Skin epidermis (tissue), 12 donors: ENCODE data around the gene KCNH4.
"Not testable (repeated sequence)": the region's sequence is repeated elsewhere in the genome, so short reads cannot be mapped to it uniquely, and the experiment has no call there.

Source experiments
- H3K27ac ChIP-seq, 21 experiments: fragments of 200-600 bp; sonication (generic) in 11 of 21; one replicate each; pipeline ENCODE4 v1.5.0; 2020; ENCODE audit warnings: mild to moderate bottlenecking in 3 of 21, inconsistent platforms in 2 of 21, moderate library complexity in 2 of 21
- H3K4me3 ChIP-seq, 7 experiments: fragments of 200-600 bp; sonication (generic) in 2 of 7; one replicate each; pipeline ENCODE4 v1.5.0; 2020; ENCODE audit warnings: inconsistent platforms in 2 of 7, mild to moderate bottlenecking in 2 of 7, moderate library complexity in 1 of 7

KCNH4 gene

GRCh38 chr17:42180922-42181850, at the start of gene KCNH4:
Gene KCNH4 (minus strand): TSS chr17:42181142. CDS start chr17:42180945, 197 bp downstream.
- Histone ChIP-seq H3K27ac (no peak within 1 kb of the TSS), H3K4me3 (peak within 1 kb of the TSS; percentile 15 to 41 (median 29))

DNA sequence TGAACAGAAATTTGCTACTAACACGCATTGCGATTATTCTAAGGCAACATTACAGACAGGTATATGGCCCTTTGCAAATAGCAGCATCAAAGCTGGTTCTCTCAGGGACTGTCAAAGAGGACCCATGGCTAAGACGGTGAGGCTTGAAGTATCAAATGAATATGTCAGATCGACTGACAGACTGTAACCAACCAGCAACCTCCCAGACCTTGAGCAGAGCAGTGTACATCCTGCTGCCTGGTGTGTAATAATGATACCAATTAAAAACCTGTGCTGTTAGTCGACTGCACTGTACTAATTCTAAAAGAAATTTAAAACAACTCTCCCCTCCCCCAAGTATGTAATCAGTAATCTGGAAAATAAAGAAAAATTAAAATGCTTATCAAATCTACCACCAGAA, 49.3 kb upstream of the KCNH4 start:
- Histone ChIP-seq H3K27ac (no peak overlapping the region), H3K4me3 (no peak overlapping the region)

DNA sequence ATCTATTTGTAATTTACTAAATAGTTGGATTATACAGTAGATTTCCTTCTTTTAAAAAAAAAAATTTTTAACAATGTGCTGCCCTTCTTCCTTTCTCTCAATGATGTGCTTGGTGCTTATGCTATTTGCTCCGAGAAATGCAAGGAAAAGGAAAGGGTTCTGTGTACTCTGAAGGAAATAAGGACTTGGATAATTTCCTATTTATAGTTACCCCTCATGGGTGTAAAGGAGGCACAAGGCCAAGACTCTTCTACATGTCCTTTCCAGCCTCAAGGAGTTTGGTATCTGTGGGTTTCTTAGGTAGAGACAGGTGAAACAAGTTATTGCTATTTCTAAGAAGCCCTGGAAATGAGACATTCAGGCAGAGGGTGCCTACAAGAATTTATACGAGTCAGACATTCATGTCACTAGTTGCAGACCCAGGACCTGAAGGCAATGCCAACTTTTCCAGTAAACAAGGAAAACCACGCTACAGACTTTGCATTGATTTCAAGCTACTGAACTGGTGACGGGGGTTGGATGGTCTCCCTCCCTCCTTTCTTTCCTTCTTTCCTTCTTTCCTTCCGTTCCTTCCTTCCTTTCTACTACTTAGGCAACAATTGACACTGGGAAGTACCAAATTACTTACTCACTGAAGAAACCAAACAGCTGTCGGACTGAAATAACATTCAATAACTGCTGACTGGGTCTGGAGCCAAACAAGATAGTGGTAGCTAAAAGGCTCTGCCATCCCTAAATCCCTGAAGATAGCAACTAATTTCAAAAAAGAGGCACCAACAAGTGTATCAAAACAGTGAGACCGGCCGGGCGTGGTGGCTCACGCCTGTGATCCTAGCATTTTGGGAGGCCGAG, 47.1 kb upstream of the KCNH4 start:
- peak overlapping the region in 8 of 21 experiments; percentile 11 to 38 (median 22) for H3K27ac ChIP-seq
- no peak overlapping the region for H3K4me3 ChIP-seq

- Histone ChIP-seq H3K4me3 (no peak overlapping the region), H3K27ac (no peak overlapping the region)
These were observed 44.7 kb upstream of the KCNH4 start for GRCh38 chr17:42225646-42226045.

GRCh38 chr17:42224651-42225050, 43.7 kb upstream of the KCNH4 start:
- H3K27ac ChIP-seq: no peak overlapping the region
- H3K4me3 ChIP-seq: no peak overlapping the region

- Histone ChIP-seq H3K4me3 (no peak overlapping the region), H3K27ac (no peak overlapping the region)
These were observed 41.2 kb upstream of the KCNH4 start for GRCh38 chr17:42221886-42222745.

DNA sequence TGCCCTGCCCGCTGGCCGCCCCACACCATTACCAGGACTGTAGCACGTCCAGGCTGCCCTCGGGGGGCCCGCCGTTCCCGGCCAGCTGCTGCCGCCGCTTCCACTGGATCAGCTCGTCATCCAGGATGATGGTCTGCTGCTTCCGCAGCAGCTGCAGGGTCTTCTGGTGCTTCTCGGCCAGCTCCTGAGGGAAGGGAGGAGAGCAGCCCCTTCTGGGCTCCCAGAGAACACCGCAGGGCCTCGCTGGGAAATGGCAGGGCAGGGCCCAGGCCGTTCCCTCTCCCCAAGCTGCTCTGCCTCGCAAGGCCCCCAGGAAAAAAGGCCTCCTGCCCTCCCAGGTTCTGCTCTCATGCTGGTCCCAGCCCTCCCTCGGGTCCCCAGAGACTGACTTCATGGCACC, 38.3 kb upstream of the KCNH4 start:
- not testable (repeated sequence) for H3K4me3 ChIP-seq, H3K27ac ChIP-seq

- H3K27ac ChIP-seq: no peak overlapping the region
- no peak overlapping the region for H3K4me3 ChIP-seq
These were observed 33.2 kb upstream of the KCNH4 start for GRCh38 chr17:42214156-42214555.

- Histone ChIP-seq H3K4me3 (no peak overlapping the region), H3K27ac (no peak overlapping the region)
These were observed 31.4 kb upstream of the KCNH4 start for GRCh38 chr17:42212382-42212781.

DNA sequence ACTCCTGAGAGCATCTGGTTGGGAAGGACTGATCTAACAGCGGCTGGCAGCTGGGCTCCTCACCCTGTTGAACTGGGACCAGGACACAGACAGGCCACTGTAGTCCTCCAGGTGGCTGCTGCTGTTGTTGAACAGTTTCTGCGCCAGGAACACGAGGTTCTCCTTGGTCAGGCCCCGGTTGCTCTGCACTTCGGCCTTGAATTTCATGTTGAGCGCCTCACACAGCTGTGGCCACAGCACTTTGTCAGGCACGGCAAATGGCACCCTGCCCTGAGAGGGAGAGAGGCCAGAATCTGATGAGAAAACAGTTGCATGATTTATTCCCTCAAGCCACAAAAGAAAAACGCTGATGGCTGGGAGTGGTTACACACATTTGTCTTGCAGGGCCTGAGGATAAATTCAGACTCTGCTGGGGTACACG, 31.0 kb upstream of the KCNH4 start:
- peak overlapping the region in 1 of 21 experiments; percentile 12 for H3K27ac ChIP-seq
- H3K4me3 ChIP-seq: not testable (repeated sequence)

DNA sequence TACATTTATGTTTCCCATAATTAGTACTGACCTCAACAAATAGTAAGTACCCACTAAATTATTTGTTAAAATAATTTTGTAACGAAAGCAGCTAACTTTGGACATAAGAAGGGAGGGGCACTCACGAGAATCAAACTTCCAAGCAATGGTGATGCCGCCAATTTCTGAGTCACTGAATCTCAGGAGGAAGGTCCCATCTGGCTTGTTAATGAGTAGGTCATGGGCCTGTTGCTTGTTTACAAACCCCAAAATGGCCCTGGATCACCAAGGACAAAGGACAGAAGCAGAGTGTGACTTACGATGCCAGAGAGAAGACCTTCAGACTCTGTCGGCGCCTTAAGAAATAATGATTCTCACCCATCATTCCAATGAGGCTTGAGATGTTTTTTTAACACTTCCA, 29.1 kb upstream of the KCNH4 start:
- H3K27ac ChIP-seq: no peak overlapping the region

GRCh38 chr17:42206153-42206612, 25.2 kb upstream of the KCNH4 start:
- not testable (repeated sequence) for H3K4me3 ChIP-seq, H3K27ac ChIP-seq

More for the DNA sequence above, 29.1 kb upstream of the KCNH4 start:
- H3K4me3 ChIP-seq: no peak overlapping the region

DNA sequence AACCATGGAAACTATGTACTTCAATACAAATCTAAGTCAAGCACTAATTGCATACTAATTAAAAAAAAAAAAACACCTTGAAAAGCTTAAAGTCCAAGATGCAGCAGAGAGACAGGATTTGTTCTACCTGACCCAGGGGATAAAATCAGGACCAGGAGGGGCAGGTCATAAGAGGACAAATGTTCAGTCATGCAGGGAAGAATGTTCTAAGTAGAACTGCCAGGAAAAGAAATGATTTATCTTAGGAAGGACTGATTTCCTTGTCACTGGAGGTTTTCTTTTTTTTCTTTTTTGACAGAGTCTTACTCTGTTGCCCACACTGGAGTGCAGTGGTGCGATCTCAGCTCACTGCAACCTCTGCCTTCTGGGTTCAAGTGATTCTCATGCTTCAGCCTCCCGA, 22.4 kb upstream of the KCNH4 start:
- Histone ChIP-seq H3K27ac (no peak overlapping the region), H3K4me3 (no peak overlapping the region)

DNA sequence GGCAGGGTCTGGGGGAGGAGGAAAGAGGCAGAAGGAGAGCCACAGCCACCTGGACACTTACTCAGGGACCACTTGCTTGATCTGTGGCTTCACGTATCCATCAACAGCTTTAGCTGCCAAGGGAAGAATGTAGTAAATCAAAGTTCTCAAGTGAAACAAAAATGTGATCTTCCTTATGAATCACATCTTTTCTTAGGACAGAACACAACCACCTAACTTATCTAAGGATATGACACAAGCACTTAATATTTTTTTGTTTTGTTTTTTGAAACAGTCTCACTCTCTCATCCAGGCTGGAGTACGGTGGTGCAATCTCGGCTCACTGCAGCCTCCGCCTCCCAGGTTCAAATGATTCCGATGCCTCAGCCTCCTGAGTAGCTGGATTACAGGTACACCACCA, 21.8 kb upstream of the KCNH4 start:
- peak overlapping the region in 2 of 21 experiments; percentile 2 to 9 for H3K27ac ChIP-seq
- H3K4me3 ChIP-seq: no peak overlapping the region

- Histone ChIP-seq H3K4me3 (no peak overlapping the region), H3K27ac (peak overlapping the region in 4 of 21 experiments; percentile 2 to 46 (median 24))
These were observed 21.2 kb upstream of the KCNH4 start for GRCh38 chr17:42202159-42202558.

DNA sequence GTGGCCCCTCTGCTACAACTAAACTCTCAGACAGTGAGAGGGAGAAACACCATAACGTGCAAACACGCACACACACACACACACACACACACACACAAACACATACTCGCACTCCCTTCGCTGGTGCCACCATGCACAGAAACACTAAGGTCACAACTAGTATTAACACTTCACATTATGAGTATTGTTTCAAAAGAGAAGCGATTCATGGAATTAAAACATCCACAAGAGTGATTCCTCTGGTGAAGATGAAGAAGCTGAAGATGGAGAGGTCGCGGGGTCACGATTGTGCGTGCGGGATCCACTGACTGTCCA, 20.5 kb upstream of the KCNH4 start:
- Histone ChIP-seq H3K27ac (peak overlapping the region in 2 of 21 experiments; percentile 38 to 46), H3K4me3 (no peak overlapping the region)

GRCh38 chr17:42200706-42201457, 19.9 kb upstream of the KCNH4 start:
- H3K4me3 ChIP-seq: no peak overlapping the region
- H3K27ac ChIP-seq: no peak overlapping the region

GRCh38 chr17:42199416-42200011, 18.6 kb upstream of the KCNH4 start:
- H3K4me3 ChIP-seq: no peak overlapping the region
- peak overlapping the region in 5 of 21 experiments; percentile 1 to 55 (median 38) for H3K27ac ChIP-seq
